GM18858 (cell line): ENCODE measurements around the gene OCRL.

Experiments
- ATAC-seq: cut with Tn5 transposase; IDR thresholded peaks from one replicate; pipeline ENCODE4 v1.9.1; 2021; ENCODE audit not compliant: unreplicated experiment

Gene OCRL

DNA sequence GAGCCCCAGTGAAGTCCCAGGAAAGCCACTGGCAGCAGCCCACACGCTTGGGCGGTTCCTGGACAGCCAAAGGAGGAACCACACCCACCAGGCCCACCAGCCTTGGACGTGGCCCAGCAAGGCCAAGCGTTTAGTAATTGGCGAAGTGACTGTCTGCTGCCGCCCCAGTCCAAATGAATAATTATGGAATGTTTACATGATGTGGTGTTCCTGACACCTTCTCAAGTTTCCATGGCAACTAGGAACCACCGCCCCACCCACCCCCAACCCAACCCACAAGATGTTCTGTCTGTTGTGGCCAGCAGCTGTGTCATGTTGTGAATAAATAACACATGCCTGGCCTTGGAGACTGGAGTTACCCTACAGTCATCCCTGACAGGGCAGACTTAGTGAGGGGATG lies 92.4 kb downstream of the OCRL start:
- ATAC-seq = no peak

DNA sequence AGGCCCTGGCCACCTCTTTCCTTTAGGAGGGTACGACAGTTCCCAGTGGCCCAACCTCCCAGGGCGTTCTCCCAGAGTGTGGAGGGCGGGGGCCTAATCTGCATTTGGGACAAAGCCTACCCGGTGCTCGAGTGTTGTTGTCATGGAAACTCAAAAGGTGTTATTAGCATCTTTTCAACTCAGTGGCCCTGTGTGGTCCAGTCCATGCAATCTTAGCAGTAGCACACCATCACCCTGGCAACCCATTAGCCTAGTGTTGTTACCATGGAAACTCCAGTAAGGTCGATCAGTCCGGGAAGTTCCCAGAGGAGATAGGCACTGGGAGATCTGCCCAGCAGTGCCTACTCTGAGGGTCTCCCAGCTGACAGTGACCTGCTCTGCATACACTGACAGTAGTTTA lies 94.5 kb downstream of the OCRL start:
- ATAC-seq = no peak

DNA sequence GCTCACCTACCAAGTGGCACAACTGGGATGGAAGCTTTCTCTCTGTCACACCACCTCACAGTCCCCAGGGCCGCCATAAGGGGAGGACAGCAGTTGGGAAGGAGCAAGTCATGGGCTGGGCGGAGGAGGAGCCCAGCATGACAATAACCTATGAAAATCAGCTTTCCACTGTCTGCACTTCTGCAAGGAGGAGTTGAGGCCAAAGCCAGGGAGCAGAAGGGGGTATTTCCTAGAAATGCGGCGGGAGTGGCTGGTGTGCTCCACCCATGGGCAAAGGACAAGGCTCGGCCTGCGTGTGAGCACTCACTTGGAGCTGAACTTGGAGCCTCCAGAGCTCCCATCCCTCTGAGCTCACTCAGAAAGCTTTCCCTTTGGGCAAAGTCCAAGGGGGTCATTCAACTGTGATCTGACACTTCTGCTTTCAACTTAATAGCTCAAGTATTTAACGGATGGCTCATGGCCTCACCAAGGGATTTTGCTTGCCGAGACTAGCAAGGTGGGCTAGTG lies 96.2 kb downstream of the OCRL start:
- no peak for ATAC-seq

DNA sequence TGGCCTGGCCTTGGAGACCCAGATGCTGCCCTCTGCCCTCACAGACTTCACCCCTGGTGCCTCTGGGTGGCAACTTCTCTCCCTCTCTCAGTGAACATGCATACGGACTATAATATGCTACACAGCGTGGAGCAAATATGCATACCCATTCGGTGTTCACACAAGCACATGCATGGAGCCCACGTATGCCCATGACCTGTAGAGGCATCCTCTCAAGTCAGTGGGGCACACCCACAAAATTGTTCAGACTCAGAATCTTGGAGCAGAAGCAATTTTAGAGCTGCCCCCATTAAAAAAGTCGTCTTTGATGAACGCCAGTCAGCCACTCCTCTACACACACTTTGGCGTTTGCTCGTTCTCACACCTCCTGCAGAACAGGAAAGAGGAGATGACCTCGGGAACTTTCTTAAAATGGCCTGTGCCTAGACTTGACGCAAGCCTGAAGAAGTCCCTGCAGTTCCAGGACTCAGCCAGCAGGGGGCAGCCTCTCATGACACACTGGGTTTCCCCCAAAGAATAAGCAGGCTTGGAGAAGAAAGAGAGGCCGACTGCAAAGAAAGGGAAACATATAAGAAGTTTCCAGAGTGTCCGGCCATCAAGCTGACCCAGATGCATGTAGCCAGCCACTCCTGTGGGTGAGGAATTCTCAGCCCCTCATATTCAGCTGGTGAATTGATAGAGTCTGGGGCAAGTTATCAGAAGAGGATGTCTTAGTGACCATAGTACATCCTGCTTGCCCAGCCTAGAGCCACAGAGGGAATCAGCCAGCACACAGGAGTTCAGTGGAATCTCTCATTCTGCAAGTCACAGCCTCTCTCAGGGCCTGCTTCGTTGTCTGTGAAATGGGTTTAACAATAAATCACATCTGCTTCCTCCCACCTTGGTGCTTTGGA lies 97.4 kb downstream of the OCRL start:
- ATAC-seq = no peak

DNA sequence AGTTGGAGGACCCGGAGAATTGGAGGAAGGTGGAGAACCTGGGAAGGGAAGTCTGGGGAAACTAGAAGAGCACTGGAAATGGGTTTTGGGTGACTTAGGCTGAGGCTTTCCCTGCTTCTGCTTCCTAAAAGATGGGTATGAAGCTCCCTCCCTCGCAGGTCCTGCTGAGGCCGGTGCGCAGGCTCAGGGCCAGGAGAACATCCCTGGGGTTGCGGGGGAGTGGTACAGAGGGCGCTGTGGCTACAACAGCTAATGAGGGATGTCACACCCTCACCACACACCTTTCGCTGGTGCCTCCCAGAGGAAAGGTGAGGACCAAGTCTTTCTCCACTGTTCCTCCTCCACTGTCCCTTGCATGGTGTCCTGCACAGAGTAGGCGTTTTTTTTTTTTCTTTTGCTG lies 98.9 kb downstream of the OCRL start:
- no peak for ATAC-seq

DNA sequence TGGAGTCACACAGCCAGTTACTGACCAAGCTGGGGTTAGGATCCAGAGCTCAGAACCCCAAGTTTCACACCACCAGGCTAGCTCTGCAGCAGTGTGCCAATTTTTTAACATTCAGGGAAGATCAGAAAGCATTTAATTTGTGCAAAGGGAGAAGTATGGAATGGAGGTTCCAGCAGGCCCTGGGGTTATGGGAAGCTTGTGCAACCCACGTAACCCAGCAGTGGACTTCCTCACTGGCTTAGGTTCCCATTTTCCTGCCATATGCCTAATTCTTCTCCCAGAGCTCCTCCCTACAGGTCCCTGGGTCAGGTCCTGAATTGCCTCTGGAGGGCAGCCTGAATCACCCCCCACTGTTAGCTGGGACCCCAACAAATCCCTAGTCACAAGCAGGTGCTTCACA lies 100.7 kb downstream of the OCRL start:
- ATAC-seq = no peak

DNA sequence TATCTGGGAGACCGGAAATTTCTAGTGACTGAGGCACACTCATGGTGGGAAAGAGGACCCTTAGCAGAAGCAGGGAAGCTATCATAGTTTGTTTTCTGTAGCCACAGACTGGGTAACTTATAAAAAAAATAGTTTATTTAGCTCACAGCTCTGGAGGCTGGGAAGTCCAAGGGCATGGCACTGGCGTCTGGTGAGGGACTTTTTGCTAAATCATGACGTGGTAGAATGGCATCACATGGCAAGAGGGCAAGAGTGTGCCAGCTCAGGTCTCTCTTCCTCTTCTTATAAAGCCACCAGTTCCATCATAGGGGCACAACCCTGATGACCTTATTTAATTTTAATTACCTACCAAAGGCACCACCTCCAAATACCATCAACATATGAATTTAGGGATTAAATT lies 101.4 kb downstream of the OCRL start:
- no peak for ATAC-seq

DNA sequence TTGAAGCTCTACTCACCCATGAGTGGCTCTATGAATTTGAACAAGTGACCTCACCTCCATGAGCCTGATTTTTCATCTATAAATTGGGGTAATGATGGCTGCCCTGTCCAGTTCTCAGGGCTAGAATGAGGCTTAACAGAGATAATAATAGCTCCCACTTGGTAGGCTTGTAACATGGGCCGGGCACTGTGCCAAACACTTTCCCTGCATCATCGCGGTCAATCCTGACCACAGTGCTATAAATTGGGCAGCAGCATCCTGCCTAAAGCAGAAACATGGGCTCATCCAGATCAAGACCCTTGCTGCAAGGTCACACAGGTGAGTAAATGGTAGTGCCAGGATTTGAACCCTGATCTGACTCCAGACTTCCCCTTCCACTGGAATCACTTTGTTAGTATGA lies 101.9 kb downstream of the OCRL start:
- no peak for ATAC-seq
